Suprapubic skin (tissue), 3 donors: ENCODE data around the gene SMTNL2.

Experiments
- CTCF ChIP-seq, 2 donors: fragments of 200-600 bp in 1 of 2; fragments of 450-650 bp in 1 of 2; sonication (generic) in 1 of 2; IDR thresholded peaks; one replicate each; pipeline ENCODE4 v1.5.1; 2016 to 2019; ENCODE audit warnings: antibody characterized with exemption in 2 of 2, mild to moderate bottlenecking in 1 of 2, moderate library complexity in 1 of 2
- EP300 ChIP-seq: sonication (generic); formaldehyde crosslinking; IDR thresholded peaks from one replicate; pipeline ENCODE4 v1.6.1; 2017; ENCODE audit warnings: antibody characterized with exemption
- POLR2A ChIP-seq, 2 donors: fragments of 450-650 bp; IDR thresholded peaks; one replicate each; pipeline ENCODE4 v1.6.1; 2017; ENCODE audit warnings: antibody characterized with exemption in 2 of 2, mild to moderate bottlenecking in 2 of 2, moderate library complexity in 2 of 2

DNA sequence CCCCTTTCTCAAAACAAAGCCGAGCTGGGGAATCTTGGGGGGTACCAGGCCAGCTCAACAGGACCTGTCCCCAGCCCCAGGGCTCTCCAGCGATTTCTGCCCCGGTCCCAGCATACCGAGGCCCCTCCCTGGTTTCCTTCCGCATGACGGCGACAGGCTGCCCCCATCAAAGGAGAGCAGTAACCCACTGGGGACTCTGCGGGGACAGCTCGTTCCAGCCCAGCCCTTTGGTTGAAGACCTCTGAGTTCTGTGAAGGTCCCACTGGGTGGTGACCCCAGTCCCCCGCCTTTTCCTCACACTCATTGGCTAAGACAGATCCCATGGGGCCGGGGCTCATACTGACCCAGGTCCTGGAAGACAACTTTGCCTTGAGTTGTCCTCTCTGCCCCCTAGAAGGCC, 4.1 kb downstream of the SMTNL2 start:
- no peak for TF ChIP-seq POLR2A (IDR thresholded peaks at IDR 0.05)
- no peak for TF ChIP-seq CTCF (IDR thresholded peaks at IDR 0.05)
- no peak for TF ChIP-seq EP300
